ENCODE results near the gene C2orf81.

GRCh38 chr2:74393525-74393924 lies 27.9 kb downstream of the C2orf81 start:
- TF ChIP-seq CTCF (IDR thresholded peaks at IDR 0.05 in 8 of 11, conservative IDR thresholded peaks at IDR 0.05 in 3 of 11) (no peak), POLR2AphosphoS5 (IDR thresholded peaks at IDR 0.05) (no peak), POLR2A (IDR thresholded peaks at IDR 0.05) (no peak)

Measured in spleen (tissue), 7 donors.